Measurements from ENCODE around the gene TP53I13. TPM values are rescaled to one million over a fixed set of nuclear protein-coding genes. Genes with fewer than 3 reads are reported as not detected.

Gene TP53I13
- total and polyA plus RNA-seq, 10 of the 15 experiments (the other 5 are each of a cell fraction or from before 2014, with no cell fraction given) = 0.31 to 45.1 (median 19.5) TPM; not detected in 1

DNA sequence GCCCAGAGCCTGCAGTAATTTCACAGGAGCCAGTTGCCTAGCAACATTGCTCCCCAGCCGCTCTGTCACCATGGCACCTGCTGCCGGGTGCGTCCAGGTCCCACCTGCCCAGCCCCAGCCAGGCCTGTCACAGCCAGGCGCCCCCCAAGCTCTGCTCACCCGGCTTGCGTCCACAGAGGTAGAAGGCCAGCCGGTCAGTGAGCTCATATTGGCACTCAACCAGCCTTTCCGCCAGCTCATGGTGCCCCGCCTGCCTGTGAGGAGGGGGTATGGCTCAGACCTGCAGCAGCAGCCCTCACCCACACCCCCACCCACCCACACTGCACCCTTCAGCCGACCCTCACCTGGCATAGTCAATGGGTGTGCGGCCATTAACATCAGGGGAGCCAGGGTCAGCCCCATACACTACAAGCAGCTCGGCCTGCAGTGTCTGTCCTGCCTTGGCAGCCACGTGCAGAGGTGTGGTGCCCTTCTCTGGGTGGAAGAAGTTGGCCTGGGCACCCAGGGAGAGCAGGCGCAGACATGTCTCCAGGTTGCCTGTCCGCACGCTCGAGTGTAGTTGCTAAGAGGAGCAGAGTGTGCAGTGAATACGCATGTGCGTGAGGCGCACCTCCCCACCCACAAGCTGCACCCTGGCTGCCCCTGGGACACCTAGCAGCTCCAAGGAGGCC lies 13.2 kb downstream of the TP53I13 start (continued):
- TF ChIP-seq JUNB (IDR thresholded peaks at IDR 0.05) = no peak
- no peak for TF ChIP-seq CHD2 (IDR thresholded peaks at IDR 0.05; ENCODE audit: borderline replicate concordance, low read depth, low read length)

DNA sequence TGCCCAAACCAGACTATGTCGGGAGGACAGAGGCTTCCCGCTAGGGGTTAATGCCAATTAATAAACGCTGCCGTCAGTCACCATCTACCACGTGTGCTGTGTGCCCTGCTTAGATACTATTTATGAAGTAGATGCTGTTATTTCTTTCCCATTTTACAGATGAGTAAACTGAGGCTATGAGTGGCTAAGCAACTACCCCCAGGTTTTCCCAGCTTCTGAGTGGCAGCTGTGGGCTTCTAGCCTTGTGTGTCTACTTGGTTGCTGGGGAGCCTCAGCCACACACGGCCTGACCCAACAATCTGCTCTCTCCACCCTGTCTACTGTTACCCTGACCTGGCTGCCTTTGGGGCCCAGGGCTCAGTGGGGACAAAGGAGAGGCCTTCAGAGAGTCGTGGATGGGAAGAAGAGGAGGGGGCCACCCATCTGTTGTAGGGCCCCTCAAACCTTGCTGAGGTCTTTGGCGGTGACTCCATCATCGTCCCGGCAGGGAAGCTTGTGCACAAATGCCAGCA lies 13.8 kb downstream of the TP53I13 start:
- SMC1A ChIA-PET (ENCODE audit: uncharacterized antibody, unreplicated experiment) = interaction anchor here (2.2 kb wide), 1 partner anchor 35 kb away, joined by 8 read pairs; no protein-coding TSS in a partner anchor
- no peaks in the 10 kb centered on the region for H4K20me1 ChIP-seq (ENCODE audit: control insufficient read depth, insufficient read depth)

DNA sequence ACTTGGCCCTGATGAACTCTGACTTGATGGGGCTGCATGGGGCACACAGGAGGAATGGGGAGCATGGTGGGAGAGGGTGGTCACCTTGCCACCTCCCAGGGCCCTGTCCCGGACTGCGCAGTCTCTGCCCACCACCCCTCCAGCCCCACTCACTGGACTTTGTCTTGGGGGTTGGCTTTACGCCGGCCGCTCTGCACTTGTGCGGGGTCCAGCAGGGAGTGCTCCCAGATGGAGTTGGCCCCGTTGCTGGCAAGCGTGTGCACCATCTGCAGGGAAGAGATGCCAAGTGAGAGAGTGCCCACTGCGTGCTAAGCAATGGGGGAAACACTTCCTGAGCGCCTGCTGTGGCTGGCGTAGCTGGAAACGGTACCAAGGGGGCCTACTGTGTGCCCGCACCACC lies 14.3 kb downstream of the TP53I13 start:
- H3K4me2 ChIP-seq (ENCODE audit: control insufficient read depth, insufficient read depth) = no peak overlapping the region
- DNase-seq (ENCODE audit: low read depth, low spot score) (no peak), FAIRE-seq (no peak), ATAC-seq (no peak)
- no peak overlapping the region for H2AFZ ChIP-seq (ENCODE audit: control insufficient read depth, low read depth, low read length)
- WGBS (ENCODE audit: insufficient coverage, insufficient replicate concordance, low lambda C conversion rate, missing lambda C conversion rate) = 93% methylated on average over 13 of the region's 13 CpGs
- H3K27me3 ChIP-seq (replicated peaks in 1 of 2; ENCODE audit: control insufficient read depth in 2 of 2, insufficient read depth in 2 of 2, low read length in 1 of 2) = no peaks in the 10 kb centered on the region
- ChIA-PET CTCF (interaction anchor here (2.6 to 6.7 kb wide), 3 partner anchors 9 to 35 kb away, joined by 28 to 82 read pairs (median 72); partner anchors contain the start of gene ANKRD13B), RAD21 (ENCODE audit: unreplicated experiment) (no interaction called here), POLR2A (no interaction called here), SMC1A (ENCODE audit: uncharacterized antibody, unreplicated experiment) (interaction anchor here (2.2 kb wide), 1 partner anchor 35 kb away, joined by 8 read pairs; no protein-coding TSS in a partner anchor)
- no peaks in the 10 kb centered on the region for H3K9me3 ChIP-seq (replicated peaks; ENCODE audit: control insufficient read depth, insufficient read depth, low read length)
- intact Hi-C loops (cut with micrococcal nuclease; ENCODE audit: unreplicated experiment) = loop anchor here (5.0 kb wide), 1 partner anchor 440 kb away; no protein-coding TSS in a partner anchor
- H3K36me3 ChIP-seq (ENCODE audit: control insufficient read depth in 2 of 2, insufficient read depth in 2 of 2, low read length in 1 of 2) = peaks cover 8 to 10% of the 10 kb centered on the region in 2 experiments; a peak in 3 of 4 replicates
- H3K27ac ChIP-seq (ENCODE audit: control insufficient read depth, insufficient read depth) = no peak overlapping the region
- in situ Hi-C loops (cut with MboI) = no loop called here
- BruUV-seq (replicated peaks) = no TSS peak
- no peak overlapping the region for H3K9ac ChIP-seq (ENCODE audit: control insufficient read depth, insufficient read depth, low read length)
- TF ChIP-seq BCL11A (IDR thresholded peaks at IDR 0.05; ENCODE audit: low read depth, low read length) (no peak), NBN (IDR thresholded peaks at IDR 0.05) (no peak), ZNF274 (IDR thresholded peaks at IDR 0.05; ENCODE audit: insufficient read depth, insufficient read length) (no peak)
- H3K79me2 ChIP-seq (ENCODE audit: control insufficient read depth, insufficient read depth, low read length) = peaks cover 18% of the 10 kb centered on the region
- peaks cover 24% of the 10 kb centered on the region for H3K4me1 ChIP-seq (ENCODE audit: control insufficient read depth, insufficient read depth, low read length)
- H3K4me3 ChIP-seq = no peak overlapping the region
- H4K20me1 ChIP-seq (ENCODE audit: control insufficient read depth, insufficient read depth) = no peaks in the 10 kb centered on the region

More for the DNA sequence above, 13.8 kb downstream of the TP53I13 start:
- BruUV-seq (replicated peaks) = no TSS peak
- in situ Hi-C loops (cut with MboI) = no loop called here
- intact Hi-C loops (cut with micrococcal nuclease; ENCODE audit: unreplicated experiment) = loop anchor here (5.0 kb wide), 1 partner anchor 440 kb away; no protein-coding TSS in a partner anchor
- RAD21 ChIA-PET (ENCODE audit: unreplicated experiment) = interaction anchor here (1.4 to 4.1 kb wide), 5 partner anchors 8 to 350 kb away, joined by 3 to 25 read pairs (median 6); partner anchors contain the start of gene ANKRD13B
- H3K79me2 ChIP-seq (ENCODE audit: control insufficient read depth, insufficient read depth, low read length) = peaks cover 13% of the 10 kb centered on the region
- 99% methylated on average over 10 of the region's 10 CpGs for WGBS (ENCODE audit: insufficient coverage, insufficient replicate concordance, low lambda C conversion rate, missing lambda C conversion rate)
- ATAC-seq = no peak
- CTCF ChIA-PET = interaction anchor here (1.2 to 6.1 kb wide), 5 partner anchors 9 to 197 kb away, joined by 3 to 72 read pairs (median 28); partner anchors contain the start of gene ANKRD13B
- no peaks in the 10 kb centered on the region for H3K9me3 ChIP-seq (replicated peaks; ENCODE audit: control insufficient read depth, insufficient read depth, low read length)
- no peak for FAIRE-seq
- POLR2A ChIA-PET = interaction anchor here (1.0 kb wide), 1 partner anchor 9 kb away, joined by 3 read pairs; no protein-coding TSS in a partner anchor
- H3K4me2 ChIP-seq (ENCODE audit: control insufficient read depth, insufficient read depth) = no peak overlapping the region
- no peaks in the 10 kb centered on the region for H3K27me3 ChIP-seq (replicated peaks in 1 of 2; ENCODE audit: control insufficient read depth in 2 of 2, insufficient read depth in 2 of 2, low read length in 1 of 2)
- H3K9ac ChIP-seq (ENCODE audit: control insufficient read depth, insufficient read depth, low read length) = no peak overlapping the region
- H3K27ac ChIP-seq (ENCODE audit: control insufficient read depth, insufficient read depth) = no peak overlapping the region
- no peak overlapping the region for H2AFZ ChIP-seq (ENCODE audit: control insufficient read depth, low read depth, low read length)
- no peak for DNase-seq (ENCODE audit: low read depth, low spot score)
- no peak overlapping the region for H3K4me3 ChIP-seq
- no peak for TF ChIP-seq CHD1 (IDR thresholded peaks at IDR 0.05; ENCODE audit: low read depth, low read length)
- peaks cover 8 to 13% of the 10 kb centered on the region in 2 experiments; a peak in 3 of 4 replicates for H3K36me3 ChIP-seq (ENCODE audit: control insufficient read depth in 2 of 2, insufficient read depth in 2 of 2, low read length in 1 of 2)
- H3K4me1 ChIP-seq (ENCODE audit: control insufficient read depth, insufficient read depth, low read length) = peaks cover 21% of the 10 kb centered on the region
